B cell (primary cell): ENCODE measurements around the gene AKT1.

Experiments used
- CTCF ChIP-seq: fragments of 200-600 bp; IDR thresholded peaks from one replicate; pipeline ENCODE4 v1.8.0; 2022; ENCODE audit warnings: antibody characterized with exemption, mild to moderate bottlenecking
- EZH2 ChIP-seq: IDR thresholded peaks from 2 replicates; pipeline ENCODE4 v1.6.1; 2012; ENCODE audit warnings: borderline replicate concordance, low read depth, mild to moderate bottlenecking, moderate library complexity, low read length; ENCODE audit not compliant: insufficient read depth, poor library complexity, severe bottlenecking

- TF ChIP-seq CTCF: no peak
- no peak for TF ChIP-seq EZH2
Measured at GRCh38 chr14:104731320-104732294, 63.9 kb downstream of the AKT1 start.
